PC-9 (cell line): ENCODE data around the gene PLAC1. TPM values are rescaled to one million over a fixed set of nuclear protein-coding genes. Genes with fewer than 3 reads are reported as not detected.

ENCODE experiments used
- BruUV-seq: library from RNA; stranded (reverse); fragments of 400-500 nt; replicated peaks from 2 replicates; lab custom pipeline; 2021; lab: Mats Ljungman, UMichigan
- CTCF ChIA-PET: fragments of 300-600 bp; sonication (Branson Sonifier 250); formaldehyde crosslinking; loops from one replicate; lab custom pipeline; 2022; ENCODE audit warnings: antibody characterized with exemption; lab: Charles Lee
- POLR2A ChIA-PET: fragments of 300-600 bp; sonication (Branson Sonifier 250); formaldehyde crosslinking; loops from one replicate; lab custom pipeline; 2022; ENCODE audit warnings: antibody characterized with exemption; ENCODE audit not compliant: unreplicated experiment; lab: Charles Lee
- DNase-seq, 2 experiments: peaks; one replicate each; pipeline versions ENCODE4 v3.0.0 to v3.0.0-alpha.2; 2015 to 2022; ENCODE audit warnings: mixed read lengths in 1 of 2
- H2AFZ ChIP-seq: fragments of 200-600 bp; sonication (generic); 2 replicates; pipeline ENCODE4 v1.8.1; 2017; ENCODE audit warnings: antibody characterized with exemption
- H3F3A ChIP-seq: fragments of 200-600 bp; sonication (generic); 2 replicates; pipeline ENCODE4 v1.8.1; 2017; ENCODE audit warnings: antibody characterized with exemption, mild to moderate bottlenecking, low read depth; ENCODE audit not compliant: insufficient read depth
- H3K27ac ChIP-seq: fragments of 200-600 bp; sonication (generic); 2 replicates; pipeline ENCODE4 v1.6.1; 2016; ENCODE audit warnings: mixed run types
- H3K27me3 ChIP-seq: fragments of 200-600 bp; sonication (generic); 2 replicates; pipeline ENCODE4 v1.6.1; 2016; ENCODE audit warnings: low read depth, mixed run types; ENCODE audit not compliant: insufficient read depth
- H3K36me3 ChIP-seq: fragments of 200-600 bp; sonication (generic); 2 replicates; pipeline ENCODE4 v1.6.1; 2016; ENCODE audit warnings: low read depth, mixed run types
- H3K4me1 ChIP-seq: fragments of 200-600 bp; sonication (generic); replicated peaks from 2 replicates; pipeline ENCODE4 v1.6.1; 2016; ENCODE audit warnings: mixed run types; ENCODE audit not compliant: insufficient read depth
- H3K4me2 ChIP-seq: fragments of 200-600 bp; sonication (generic); 2 replicates; pipeline ENCODE4 v1.6.1; 2017; ENCODE audit warnings: mixed run types
- H3K4me3 ChIP-seq: fragments of 200-600 bp; sonication (generic); 2 replicates; pipeline ENCODE4 v1.6.1; 2016; ENCODE audit warnings: mixed run types
- H3K79me2 ChIP-seq: fragments of 200-600 bp; sonication (generic); 2 replicates; pipeline ENCODE4 v1.6.1; 2017; ENCODE audit warnings: low read depth, mixed run types
- H3K9me2 ChIP-seq: fragments of 200-600 bp; sonication (generic); 2 replicates; pipeline ENCODE4 v1.8.1; 2017; ENCODE audit warnings: mild to moderate bottlenecking; ENCODE audit not compliant: insufficient read depth
- H3K9me3 ChIP-seq: fragments of 200-600 bp; sonication (generic); 2 replicates; pipeline ENCODE4 v1.8.1; 2016; ENCODE audit warnings: low read depth; ENCODE audit not compliant: insufficient read depth
- H4K20me1 ChIP-seq: fragments of 200-600 bp; sonication (generic); 2 replicates; pipeline ENCODE4 v1.8.1; 2017; ENCODE audit not compliant: insufficient read depth
- EZH2 ChIP-seq: fragments of 200-600 bp; sonication (generic); IDR thresholded peaks from 2 replicates; pipeline ENCODE4 v1.8.0; 2017; ENCODE audit warnings: antibody characterized with exemption, low read depth
- intact Hi-C: fragments of 100-400 bp; cut with micrococcal nuclease; formaldehyde crosslinking; loops from one replicate; pipeline ENCODE4 v1.10.0; 2022; ENCODE audit not compliant: unreplicated experiment
- total RNA-seq: library from RNA; stranded (reverse); gene quantifications from 2 replicates; pipeline ENCODE4 v1.2.3, GENCODE V29; 2021
- TF ChIP-seq, protein P1 (sequence below): fragments of 200-600 bp; sonication (generic); conservative IDR thresholded peaks from 2 replicates; pipeline ENCODE4 v1.6.1; 2017; ENCODE audit warnings: mixed run types, antibody characterized with exemption, mild to moderate bottlenecking, moderate library complexity

Gene PLAC1
- total RNA-seq, 1 experiment from 2014 or later, result 2.1 TPM

DNA sequence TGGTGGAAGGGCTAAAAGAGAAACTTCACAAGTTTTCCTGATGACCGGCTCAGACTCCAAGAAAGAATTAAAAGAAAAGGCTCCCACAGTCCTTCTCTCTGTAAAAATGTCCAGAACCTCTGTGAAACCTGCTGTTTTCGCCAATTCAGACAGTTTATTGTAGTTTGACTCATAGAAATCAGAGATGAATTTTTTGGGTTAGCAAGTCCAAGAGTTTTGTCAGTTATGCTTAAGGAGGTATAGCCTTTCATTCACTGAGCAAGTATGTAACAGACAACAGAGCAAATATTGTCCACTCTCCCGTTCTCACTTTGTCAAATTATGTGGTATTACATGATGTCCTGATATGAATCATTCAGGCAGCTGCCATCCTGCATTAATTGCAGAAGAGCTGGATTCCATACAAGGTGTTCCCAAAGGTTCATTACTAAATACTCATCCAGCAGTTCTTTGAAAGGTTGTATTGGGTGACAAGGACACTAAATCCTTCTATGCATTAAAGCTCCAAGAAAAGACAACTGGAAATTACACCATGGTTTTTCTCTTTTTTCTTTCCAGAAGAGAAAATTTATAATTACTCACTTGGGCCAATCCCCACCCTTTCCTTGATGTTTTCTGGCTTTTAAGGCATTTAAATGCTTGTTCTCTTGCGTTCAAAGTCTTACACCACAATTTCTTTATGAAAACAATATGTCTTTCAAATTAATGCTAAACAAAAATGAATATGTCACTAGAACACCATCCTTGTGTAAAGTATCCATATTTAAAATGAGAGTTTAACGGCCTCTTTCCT is 30.0 kb upstream of the PLAC1 start:
- no peak for DNase-seq
- Histone ChIP-seq H3K9me3 (no peaks in the 10 kb centered on the region), H2AFZ (no peak overlapping the region), H3K36me3 (no peaks in the 10 kb centered on the region), H3K4me3 (no peak overlapping the region), H3K9me2 (no peaks in the 10 kb centered on the region), H3K27ac (no peak overlapping the region), H3K4me2 (no peak overlapping the region), H3K4me1 (peaks cover 8% of the 10 kb centered on the region; the same call in 1 of the 2 replicates), H3F3A (no peaks in the 10 kb centered on the region), H4K20me1 (no peaks in the 10 kb centered on the region), H3K79me2 (no peaks in the 10 kb centered on the region), H3K27me3 (no peaks in the 10 kb centered on the region)
- TF ChIP-seq EZH2, result no peak
- TF ChIP-seq, protein P1, sequence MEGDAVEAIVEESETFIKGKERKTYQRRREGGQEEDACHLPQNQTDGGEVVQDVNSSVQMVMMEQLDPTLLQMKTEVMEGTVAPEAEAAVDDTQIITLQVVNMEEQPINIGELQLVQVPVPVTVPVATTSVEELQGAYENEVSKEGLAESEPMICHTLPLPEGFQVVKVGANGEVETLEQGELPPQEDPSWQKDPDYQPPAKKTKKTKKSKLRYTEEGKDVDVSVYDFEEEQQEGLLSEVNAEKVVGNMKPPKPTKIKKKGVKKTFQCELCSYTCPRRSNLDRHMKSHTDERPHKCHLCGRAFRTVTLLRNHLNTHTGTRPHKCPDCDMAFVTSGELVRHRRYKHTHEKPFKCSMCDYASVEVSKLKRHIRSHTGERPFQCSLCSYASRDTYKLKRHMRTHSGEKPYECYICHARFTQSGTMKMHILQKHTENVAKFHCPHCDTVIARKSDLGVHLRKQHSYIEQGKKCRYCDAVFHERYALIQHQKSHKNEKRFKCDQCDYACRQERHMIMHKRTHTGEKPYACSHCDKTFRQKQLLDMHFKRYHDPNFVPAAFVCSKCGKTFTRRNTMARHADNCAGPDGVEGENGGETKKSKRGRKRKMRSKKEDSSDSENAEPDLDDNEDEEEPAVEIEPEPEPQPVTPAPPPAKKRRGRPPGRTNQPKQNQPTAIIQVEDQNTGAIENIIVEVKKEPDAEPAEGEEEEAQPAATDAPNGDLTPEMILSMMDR, result no peak
- ChIA-PET CTCF (no interaction called here), POLR2A (no interaction called here)
- BruUV-seq, result no TSS peak
- intact Hi-C loops, result loop anchor here (2.0 kb wide), 1 partner anchor 17 kb away; no protein-coding TSS in a partner anchor

GRCh38 chrX:134685668-134686067 is 27.4 kb upstream of the PLAC1 start:
- Histone ChIP-seq H3K27me3 (no peaks in the 10 kb centered on the region), H3F3A (no peaks in the 10 kb centered on the region), H2AFZ (no peak overlapping the region), H3K36me3 (no peaks in the 10 kb centered on the region), H4K20me1 (no peaks in the 10 kb centered on the region), H3K4me2 (no peak overlapping the region), H3K9me3 (no peaks in the 10 kb centered on the region), H3K27ac (no peak overlapping the region), H3K79me2 (no peaks in the 10 kb centered on the region), H3K4me1 (peaks cover 8% of the 10 kb centered on the region; the same call in 1 of the 2 replicates), H3K9me2 (no peaks in the 10 kb centered on the region), H3K4me3 (no peak overlapping the region)
- no peak for TF ChIP-seq EZH2
- TF ChIP-seq, protein P1, result no peak
- intact Hi-C loops, result no loop called here
- ChIA-PET POLR2A (no interaction called here), CTCF (no interaction called here)
- BruUV-seq, result no TSS peak
- DNase-seq, result no peak

GRCh38 chrX:134684956-134685355 is 26.7 kb upstream of the PLAC1 start:
- H3K9me3 ChIP-seq, result no peaks in the 10 kb centered on the region
- H3K36me3 ChIP-seq, result no peaks in the 10 kb centered on the region
- no peak overlapping the region for H3K4me2 ChIP-seq
- intact Hi-C loops, result no loop called here
- H3F3A ChIP-seq, result no peaks in the 10 kb centered on the region
- no peaks in the 10 kb centered on the region for H3K79me2 ChIP-seq
- TF ChIP-seq EZH2, result no peak
- TF ChIP-seq, protein P1, result no peak
- no peaks in the 10 kb centered on the region for H3K27me3 ChIP-seq
- no peak overlapping the region for H3K4me3 ChIP-seq
- no peaks in the 10 kb centered on the region for H3K9me2 ChIP-seq
- peaks cover 8% of the 10 kb centered on the region; the same call in 1 of the 2 replicates for H3K4me1 ChIP-seq
- ChIA-PET POLR2A (no interaction called here), CTCF (interaction anchor here (0.7 kb wide), 1 partner anchor 96 kb away, joined by 3 read pairs; no protein-coding TSS in a partner anchor)
- H2AFZ ChIP-seq, result no peak overlapping the region
- no peak overlapping the region for H3K27ac ChIP-seq
- H4K20me1 ChIP-seq, result no peaks in the 10 kb centered on the region
- BruUV-seq, result no TSS peak
- DNase-seq, result no peak
